COLO668 (cell line): ENCODE results near the gene EFHD1.
"Not testable (repeated sequence)": the region's sequence is repeated elsewhere in the genome, so short reads cannot be mapped to it uniquely, and the experiment has no call there.

Experiments used
- DNase-seq: peaks from one replicate; lab custom pipeline; 2025; ENCODE audit not compliant: unreplicated experiment; lab: John Stamatoyannopoulos, UW

EFHD1 gene

DNA sequence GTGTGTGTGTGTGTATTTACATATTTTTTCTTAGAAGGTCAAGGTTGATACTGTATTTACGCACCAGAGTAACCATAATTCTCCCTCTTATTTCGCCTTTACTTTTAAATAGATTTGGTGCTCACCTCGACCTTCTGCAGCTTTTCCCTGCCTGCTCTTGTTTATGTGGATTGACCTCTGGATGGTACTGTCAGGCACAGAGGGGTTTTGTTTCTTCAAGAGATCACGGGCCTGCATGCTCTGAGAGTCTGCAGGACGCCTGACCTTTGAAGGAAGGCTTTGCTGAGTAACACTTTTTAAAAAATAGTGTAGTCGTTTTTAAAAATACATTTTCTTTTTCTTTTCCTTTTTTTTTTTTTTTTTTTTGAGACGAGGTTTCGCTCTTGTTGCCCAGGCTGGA lies 18.1 kb upstream of the EFHD1 start:
- no peak for DNase-seq

DNA sequence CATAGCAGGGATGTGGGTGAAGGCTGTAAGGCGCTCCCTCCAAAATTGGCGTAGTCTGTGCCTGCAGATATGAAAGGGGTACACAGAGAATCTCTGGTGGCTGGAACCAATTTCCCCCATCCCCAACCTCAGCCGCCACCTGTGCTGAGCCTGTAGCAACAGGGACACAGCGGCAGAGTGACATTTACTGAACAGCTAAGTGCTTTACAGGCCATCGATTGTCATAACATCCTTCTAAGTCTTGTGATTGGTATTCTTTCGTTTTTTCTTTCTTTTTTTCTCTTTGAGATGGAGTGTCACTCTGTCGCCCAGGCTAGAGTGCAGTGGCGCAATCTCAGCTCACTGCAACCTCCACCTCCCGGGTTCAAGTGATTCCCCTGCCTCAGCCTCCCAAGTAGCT lies 12.2 kb upstream of the EFHD1 start:
- no peak for DNase-seq

DNA sequence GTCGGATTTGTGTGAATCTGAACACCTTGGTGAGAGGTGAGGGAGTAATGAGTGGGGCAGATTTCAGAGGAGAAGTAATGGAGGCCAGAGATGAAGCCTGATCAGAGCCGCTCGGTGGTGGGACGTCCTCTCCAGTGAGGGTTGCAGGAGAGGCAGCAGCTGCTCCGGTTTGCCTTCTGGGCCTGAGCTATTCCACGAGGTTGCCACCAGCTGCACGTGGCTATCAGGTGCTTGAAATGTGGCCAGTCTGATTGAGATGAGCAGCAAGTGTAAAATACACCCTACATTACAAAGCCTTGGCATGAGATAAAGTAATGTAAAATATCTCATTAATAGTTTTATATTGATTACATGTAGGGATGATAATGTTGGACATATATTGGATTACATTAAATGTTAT lies 10.8 kb upstream of the EFHD1 start:
- DNase-seq, result no peak

DNA sequence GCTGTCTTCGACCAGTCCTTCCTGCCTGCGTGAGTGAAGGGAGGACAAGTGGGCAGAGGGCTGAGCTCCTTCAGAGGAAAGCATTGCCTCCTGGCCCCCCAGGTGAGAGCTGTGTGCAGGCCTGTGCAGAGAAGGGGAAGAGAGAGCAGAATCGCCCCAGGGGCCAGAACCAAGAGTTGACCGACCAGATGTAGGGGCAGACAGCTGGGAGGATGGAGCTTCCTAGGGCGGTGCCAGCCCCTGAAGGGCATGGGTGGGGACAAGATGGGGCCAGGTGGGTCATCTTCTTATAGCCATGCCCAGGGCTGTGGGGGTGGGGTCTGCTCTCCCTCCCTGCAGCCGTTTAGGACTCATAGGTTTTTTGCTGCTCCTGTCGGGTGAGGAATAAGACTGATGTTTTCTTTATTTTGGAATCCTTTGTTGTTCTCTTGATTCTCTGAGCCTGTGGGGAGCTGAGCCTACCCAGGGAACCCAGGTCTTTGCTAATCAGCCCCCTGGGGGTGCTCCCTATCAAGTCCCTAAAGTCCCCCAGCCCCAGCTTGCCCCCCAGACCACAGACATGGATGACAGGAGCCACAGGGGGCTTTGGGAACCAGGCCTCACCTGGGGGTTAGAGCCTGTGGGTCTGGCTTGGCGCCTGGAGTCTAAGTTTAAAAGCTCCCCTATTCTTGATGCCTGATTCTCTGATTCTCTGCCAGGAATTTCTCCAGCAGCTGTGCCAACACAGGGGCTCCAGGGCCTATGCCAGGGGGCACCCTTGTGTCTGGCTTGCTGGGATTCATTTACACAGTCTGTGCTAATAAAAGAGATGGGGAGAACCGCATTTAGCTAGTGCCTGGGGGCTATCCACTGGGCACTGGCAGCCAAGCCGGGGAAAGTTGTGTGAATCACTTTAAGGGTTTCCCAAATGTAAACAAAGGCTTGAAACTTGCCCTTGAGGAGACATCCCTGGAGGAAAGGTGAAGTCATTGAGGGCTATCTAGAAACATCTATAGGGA lies 9.3 kb upstream of the EFHD1 start:
- no peak for DNase-seq

DNA sequence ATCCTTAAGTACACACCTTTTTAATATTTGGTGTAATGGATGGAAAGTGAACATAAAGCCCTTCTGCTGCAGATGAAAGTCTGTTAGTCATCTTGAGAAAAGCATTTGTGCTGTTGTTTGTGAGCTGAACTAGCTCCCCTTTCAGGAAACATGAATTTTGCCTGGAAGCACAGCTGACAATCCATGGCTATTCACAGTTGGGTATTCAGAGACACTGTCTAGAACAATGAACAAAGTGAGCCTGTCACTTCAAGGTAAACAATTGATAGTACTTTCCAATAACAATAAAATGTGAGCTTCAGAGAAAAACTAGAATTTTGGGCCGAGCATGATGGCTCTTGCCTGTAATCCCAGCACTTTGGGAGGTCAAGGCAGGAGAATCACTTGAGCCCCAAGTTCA lies 6.8 kb upstream of the EFHD1 start:
- no peak for DNase-seq

DNA sequence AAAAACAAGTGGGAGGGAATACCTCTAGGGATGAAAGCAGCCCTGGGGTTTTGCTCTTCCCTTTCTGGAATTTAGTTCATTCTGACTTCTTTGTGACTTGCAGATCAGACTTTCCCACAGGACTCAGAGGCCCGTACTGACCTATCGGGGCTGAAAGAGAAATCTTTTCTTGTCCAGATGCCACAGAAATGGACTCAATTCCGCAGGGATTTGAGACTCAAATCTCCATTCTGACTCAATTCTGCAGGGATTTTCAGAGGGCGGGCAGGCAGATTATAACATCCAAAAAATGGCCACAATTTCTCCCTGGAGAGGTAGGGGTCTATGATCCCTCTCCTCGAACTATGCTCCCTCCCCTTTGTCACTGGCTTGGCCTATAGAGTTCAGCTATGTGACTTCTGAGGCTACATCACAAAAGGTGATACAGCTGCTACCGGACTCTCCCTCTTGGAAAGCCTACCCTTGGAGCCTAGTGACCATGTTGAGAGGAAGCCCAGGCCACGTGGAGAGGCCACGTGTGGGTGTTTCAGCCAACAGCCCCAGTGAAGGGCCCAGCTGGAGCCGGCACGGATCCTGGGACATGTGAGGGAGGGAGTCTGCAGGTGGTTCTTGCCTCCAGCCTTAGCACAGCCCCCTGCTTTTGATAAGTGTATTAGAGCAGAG lies 4.8 kb upstream of the EFHD1 start:
- DNase-seq, result no peak

DNA sequence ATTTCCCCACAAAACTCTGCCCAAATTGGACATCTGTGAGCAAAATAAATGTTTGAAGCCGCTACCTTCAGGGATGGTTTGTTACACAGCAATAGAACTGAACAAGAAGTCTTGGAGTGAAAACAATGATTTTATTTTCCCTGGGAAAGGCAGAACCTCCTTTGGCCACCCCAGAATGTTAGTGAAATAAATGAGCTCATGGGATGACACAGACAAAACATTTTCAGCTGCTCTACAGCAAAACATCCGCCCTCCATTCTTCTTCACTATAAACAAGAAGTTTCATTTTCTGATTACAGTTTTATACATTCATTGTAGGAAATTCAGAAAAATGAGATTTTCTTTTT lies 4.3 kb upstream of the EFHD1 start:
- DNase-seq, result no peak

DNA sequence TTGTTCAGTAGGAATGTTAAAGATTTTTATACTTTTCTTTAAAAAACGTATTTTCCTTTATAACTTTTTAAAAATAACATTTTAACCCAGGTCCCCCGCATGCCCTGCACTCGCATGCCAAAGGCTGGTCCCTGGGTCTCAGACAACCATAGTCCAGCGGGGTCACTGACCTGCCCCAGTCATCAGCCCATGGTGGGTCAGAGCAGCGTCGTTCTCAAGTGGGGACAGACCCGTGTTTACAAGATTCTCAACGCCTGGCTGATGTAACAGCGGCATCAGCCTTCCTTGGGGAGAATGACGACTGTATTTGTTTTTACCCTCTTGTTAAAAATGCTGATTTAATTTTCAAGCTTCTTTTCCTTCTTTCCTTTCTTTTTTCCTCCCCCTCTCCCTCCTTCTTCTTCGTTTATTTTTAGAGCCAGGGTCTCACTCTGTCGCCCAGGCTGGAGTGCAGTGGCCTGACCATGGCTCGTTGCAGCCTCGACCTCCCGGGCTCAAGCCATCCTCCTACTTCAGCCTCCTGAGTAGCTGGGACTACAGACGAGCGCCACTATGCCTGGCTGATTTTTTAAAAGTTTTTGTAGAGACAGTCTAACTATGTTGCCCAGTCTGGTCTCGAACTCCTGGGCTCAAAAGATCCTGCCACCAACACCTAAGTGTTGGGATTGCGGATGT lies 1.0 kb upstream of the EFHD1 start:
- DNase-seq, result no peak

DNA sequence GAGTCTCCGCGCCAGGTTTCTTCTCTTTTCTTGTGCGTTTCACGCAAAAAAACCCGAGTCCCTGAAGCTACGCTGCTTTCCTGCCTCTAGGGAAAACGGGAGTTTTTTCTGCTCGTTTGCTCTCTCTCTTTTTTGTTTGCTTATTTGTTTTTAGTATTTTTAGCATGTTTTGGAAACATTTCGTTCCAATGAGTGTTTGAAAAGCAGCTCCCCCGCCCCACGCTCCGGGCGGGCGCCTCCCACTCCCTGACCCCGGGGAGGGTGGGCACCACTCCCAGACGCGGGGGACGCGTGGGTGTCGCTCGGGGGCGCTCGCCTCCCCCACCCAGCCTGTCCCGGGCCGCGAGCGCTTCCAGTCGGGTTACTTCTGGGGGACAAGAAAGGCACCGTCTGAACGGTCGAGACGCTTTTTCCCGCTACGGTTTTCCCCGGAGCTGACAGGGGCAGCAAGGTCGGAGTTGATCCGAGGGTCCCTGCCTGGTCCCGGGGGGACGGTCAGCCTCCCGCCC lies 446 bp upstream of the EFHD1 start:
- DNase-seq, result no peak

DNA sequence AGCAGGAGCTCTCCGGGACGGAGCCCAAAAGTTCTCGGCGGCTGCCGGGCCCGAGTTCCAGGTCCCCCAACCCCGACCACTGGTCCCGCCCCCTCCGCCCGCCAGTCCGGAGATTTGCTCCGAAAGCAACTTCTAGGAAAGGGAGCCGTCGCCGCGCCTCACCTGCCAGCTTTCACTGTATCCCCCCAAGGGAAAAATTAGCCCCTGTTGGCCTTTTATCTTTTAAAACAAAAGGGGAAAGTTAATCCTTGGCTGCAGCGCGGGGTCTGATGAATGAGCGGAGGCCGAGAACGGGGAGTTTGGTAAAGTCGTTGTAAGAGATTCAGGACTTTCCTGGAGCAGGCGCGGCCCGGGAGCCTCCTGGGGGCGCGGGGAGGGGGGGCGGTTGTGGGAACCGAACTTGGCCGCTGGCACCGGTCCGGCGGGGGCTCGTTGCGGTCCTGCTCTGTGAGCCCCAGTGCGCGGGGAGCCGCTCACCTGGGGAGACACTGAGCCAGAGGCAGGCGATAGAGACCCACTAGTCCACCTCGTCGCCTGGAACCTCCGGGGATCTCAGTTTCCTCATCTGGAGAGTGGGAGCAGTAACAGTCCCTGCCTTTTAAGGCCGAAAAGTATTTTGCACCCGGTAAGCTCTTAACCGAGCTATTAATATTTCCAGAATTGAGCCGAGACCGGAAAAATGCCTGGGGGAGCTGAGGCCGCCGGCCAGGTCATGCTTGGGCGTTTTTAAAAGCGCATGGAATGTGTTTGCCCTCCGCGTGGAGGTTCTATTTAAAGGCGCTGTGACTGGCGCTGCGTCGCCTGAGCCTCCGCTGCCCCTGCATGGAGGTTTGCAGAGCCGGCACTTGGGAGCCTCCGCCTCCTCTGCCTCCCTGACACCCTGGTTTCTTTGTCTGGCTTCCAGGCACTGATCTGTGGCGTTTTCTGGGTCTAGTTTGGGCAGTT lies 1.1 kb downstream of the EFHD1 start:
- DNase-seq, result no peak

DNA sequence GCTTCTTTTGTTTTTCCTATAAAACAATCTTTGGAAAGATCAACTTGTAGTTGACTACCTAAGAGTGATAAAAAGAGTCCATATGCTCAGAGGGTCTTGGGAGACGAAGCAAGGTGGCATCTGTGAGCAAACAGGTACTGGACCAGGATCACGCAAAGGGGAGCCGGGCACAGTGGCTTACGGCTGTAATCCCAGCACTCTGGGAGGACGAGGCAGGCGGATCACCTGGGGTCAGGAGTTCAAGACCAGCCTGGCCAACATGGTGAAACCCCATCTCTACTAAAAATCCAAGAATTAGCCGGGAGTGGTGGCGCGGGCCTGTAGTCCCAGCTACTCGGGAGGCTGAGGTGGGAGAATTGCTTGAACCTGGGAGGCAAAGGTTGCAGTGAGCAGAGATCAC lies 2.0 kb downstream of the EFHD1 start:
- not testable (repeated sequence) for DNase-seq

DNA sequence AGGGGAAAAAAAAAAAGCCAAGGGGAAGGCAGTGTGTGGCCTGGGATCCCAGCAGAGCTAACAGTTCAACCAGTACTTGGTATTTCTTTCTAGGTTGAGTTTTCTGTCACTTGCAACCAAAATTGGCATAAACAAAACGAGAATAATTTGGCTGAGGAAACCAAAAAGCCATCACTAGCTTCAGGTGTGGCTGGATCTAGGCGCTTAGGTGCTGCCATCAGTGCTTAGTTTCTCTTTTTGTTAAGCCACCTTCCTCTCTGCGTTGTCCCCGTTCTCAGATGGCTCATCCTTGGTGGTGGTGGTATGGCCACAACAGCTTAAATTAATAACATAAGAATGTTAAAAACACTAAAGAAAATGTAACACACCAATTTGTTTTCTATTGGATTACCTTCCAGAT lies 2.4 kb downstream of the EFHD1 start:
- DNase-seq, result no peak

DNA sequence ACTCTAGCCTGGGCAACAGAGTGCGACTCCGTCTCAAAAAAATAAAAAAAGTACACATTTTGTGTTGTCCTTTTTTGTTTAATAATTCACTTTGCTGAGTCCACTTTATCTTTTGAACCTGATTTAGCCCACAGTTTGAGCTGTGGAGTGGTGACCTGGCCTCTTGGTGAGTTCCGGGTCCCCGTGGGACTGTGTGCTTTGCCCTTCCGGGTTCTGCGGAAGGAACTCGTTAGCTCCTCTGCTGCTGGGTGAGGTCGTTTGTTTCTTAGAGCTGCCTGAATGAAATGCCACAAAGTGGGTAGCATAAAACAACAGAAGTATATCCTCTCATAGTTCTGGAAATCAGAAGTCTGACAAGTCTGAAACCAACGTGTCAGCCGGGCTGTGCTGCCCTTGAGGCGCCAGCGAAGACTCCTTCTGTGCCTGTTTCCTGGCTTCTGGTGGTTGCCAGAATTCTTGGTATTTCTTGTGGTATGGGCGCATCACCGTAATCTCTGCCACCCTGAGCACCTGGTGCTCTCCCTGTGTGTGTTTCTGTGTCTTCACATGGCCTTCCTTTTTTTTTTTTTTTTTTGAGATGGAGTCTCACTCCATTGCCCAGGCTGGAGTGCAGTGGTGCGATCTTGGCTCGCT lies 3.5 kb downstream of the EFHD1 start:
- no peak for DNase-seq

DNA sequence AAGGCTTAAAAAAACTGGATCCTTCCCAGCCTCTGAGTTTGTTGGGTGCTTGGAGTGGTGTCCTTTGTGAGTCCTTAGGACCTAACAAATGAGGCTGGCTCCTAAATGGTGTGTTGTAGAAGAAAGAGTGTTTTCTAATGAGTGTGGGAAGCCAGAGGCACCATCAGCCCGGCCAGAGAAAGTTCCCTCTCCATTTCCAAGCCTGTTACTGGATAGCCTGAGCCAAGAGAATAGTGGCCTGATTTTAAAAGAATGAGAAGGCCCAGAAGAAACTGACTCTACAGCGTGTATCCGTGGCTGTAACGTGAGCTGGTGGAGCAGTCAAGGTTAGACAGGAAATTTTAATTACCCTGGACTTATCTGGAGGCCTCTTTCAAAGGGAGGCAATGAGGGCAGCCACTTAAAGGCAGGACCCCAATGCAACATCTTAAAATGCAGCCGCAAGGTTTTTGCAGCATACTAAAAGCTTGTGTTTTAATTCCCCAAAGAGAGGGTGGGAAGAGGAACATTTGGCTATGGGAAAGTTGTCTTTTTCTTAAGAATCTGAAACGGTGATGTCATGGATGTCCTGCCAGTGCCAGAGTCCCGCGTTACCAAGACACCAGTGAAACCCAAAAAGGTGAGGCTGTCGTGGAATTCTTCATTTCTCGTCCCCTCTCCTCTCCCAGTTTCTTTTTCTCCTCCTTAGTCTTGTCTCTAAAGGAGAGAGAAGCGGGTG lies 4.6 kb downstream of the EFHD1 start:
- no peak for DNase-seq

DNA sequence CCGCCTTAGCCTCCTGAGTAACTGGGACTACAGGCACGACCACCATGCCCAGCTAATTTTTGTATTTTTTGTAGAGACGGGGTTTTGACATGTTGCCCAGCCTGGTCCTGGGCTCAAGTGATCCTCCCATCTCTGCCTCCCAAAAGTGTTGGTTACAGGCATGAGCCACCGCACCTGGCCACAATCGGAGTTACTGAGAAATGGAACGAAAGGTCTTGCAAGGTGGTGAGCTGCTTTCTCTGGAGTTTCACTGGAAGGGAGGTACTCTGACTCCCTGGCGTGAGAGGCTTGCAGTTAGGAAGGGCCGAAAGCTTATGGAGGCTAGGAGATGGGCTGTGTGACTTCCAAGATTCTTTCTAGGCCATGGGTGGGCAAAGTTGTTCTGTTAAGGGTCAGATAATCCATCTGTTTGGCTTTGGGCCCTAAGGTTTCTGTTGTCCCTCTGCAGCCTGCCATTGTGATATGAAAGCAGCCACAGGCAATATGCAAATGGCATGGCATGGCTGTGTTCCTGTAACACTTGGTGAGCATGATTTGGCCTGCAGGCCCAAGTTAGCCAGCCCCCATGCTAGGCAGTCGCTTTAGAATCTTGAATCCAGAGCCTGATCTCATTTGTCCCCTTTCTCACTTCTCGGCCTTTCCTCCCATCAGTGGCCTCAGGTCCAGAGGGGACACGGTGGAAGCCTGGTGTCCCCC lies 7.9 kb downstream of the EFHD1 start:
- no peak for DNase-seq

DNA sequence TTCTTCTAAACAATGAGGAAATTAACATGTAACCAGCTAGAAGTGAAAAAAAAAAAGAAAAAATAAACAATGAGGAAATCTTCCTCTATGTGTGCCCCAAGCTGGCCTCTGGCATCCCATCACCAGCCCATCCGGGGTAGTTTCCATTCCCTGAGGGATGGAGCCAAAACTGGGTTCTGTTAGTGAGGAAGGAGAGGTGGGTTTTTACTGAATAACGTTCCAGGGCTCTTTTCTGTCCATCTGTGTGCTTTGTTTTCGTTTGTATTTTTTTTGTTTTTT lies 9.7 kb downstream of the EFHD1 start:
- DNase-seq, result no peak

DNA sequence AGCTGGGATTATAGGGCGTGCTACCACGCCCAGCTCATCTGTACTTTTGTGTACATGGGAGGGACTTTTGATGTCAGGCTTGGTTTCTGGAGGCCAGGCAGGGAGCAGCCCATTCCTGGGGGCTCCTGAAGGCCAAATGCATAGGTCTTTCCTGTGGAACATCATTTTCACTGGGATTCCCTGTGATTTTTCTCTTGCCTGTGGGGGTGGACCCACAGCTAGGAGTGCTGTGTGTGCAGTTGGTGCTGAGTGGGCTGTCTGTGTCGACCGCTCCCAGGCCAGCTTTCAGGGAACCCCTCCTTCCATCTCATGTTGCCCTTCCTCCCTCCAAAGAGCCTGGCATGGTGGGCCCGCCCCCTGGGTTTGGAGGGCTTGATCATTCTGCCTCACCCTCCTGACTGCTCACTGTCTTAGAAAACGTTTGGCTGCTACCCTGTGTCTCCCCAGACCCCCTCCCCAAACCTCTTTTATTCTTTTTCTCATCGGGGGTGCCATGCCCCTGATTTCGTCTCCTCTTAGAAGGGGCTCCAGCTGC lies 10.5 kb downstream of the EFHD1 start:
- DNase-seq, result no peak

DNA sequence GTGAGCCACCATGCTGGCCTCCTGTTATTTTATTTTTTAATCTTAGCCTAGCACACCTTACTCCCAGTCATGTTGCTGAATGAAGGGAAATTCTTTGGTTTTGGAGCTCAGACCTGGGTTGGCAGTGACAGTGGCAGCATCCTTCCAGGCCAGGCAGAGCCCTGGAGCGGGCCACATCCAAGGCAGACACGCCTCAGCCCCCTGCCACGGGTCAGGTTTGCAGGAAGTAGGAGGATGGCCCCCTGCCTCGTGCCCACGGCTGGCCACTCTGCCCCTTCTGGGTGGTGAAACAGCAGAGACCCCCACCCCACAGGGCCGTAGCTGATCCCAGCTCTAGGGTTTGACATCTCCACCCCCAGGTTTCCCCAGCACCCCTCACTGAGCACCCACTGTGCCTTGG lies 11.7 kb downstream of the EFHD1 start:
- no peak for DNase-seq

DNA sequence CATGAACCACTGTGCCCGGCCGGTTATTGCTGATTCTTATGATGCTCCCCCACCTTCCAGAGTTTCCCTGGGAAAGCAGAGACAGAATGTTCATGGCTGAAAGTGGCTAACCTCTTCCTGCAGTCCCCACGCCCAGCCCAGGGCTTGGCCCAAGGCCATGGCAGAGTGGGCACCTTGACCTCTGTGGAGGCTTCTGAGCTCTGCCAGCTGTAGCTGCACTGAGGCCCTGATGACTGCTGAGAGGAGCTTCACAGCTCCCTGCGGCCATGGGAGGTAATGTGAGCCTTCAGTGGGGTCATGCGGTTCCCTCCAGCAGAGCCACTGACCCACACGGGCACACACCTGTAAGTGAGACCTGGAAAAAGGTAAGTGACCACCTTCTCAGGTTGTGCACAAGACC lies 13.3 kb downstream of the EFHD1 start:
- DNase-seq, result no peak
